Measurements from ENCODE around the gene C1QTNF1.

Gene C1QTNF1

GRCh38 chr17:79038545-79039135 is 14.7 kb downstream of the C1QTNF1 start:
- no peak for FAIRE-seq

GRCh38 chr17:79039171-79039570 is 15.2 kb downstream of the C1QTNF1 start:
- FAIRE-seq (no peak), DNase-seq (ENCODE audit: insufficient read length, low spot score) (no peak)

More at GRCh38 chr17:79038545-79039135, 14.7 kb downstream of the C1QTNF1 start:
- DNase-seq (ENCODE audit: insufficient read length, low spot score) = no peak

GRCh38 chr17:79039886-79040285 is 15.9 kb downstream of the C1QTNF1 start:
- DNase-seq (ENCODE audit: insufficient read length, low spot score) = no peak
- no peak for FAIRE-seq

GRCh38 chr17:79041041-79041570 is 17.1 kb downstream of the C1QTNF1 start:
- DNase-seq (ENCODE audit: insufficient read length, low spot score) (no peak), FAIRE-seq (no peak)

GRCh38 chr17:79041723-79042420 is 17.9 kb downstream of the C1QTNF1 start:
- FAIRE-seq = no peak

GRCh38 chr17:79042421-79043190 is 18.6 kb downstream of the C1QTNF1 start:
- DNase-seq (ENCODE audit: insufficient read length, low spot score) = peak; percentile 79
- peak; percentile 99 for FAIRE-seq

More at GRCh38 chr17:79041723-79042420, 17.9 kb downstream of the C1QTNF1 start:
- no peak for DNase-seq (ENCODE audit: insufficient read length, low spot score)

GRCh38 chr17:79043191-79043930 is 19.4 kb downstream of the C1QTNF1 start:
- FAIRE-seq (no peak), DNase-seq (ENCODE audit: insufficient read length, low spot score) (no peak)

- FAIRE-seq = no peak
- DNase-seq (ENCODE audit: insufficient read length, low spot score) = no peak
Measured at GRCh38 chr17:79043931-79044320, 20.0 kb downstream of the C1QTNF1 start.

GRCh38 chr17:79044462-79044861 is 20.5 kb downstream of the C1QTNF1 start:
- DNase-seq (ENCODE audit: insufficient read length, low spot score) (no peak), FAIRE-seq (no peak)

GRCh38 chr17:79045001-79045729 is 21.2 kb downstream of the C1QTNF1 start:
- no peak for DNase-seq (ENCODE audit: insufficient read length, low spot score)
- FAIRE-seq = no peak

GRCh38 chr17:79045842-79046196 is 21.9 kb downstream of the C1QTNF1 start:
- peak; percentile 82 for FAIRE-seq

GRCh38 chr17:79046197-79046915 is 22.4 kb downstream of the C1QTNF1 start:
- DNase-seq (ENCODE audit: insufficient read length, low spot score) (no peak), FAIRE-seq (no peak)

More at GRCh38 chr17:79045842-79046196, 21.9 kb downstream of the C1QTNF1 start:
- peak; percentile 75 for DNase-seq (ENCODE audit: insufficient read length, low spot score)

GRCh38 chr17:79046916-79047280 is 22.9 kb downstream of the C1QTNF1 start:
- FAIRE-seq (no peak), DNase-seq (ENCODE audit: insufficient read length, low spot score) (no peak)

- DNase-seq (ENCODE audit: insufficient read length, low spot score) (no peak), FAIRE-seq (no peak)
Measured at GRCh38 chr17:79047291-79047920, 23.4 kb downstream of the C1QTNF1 start.

- FAIRE-seq = no peak
Measured at GRCh38 chr17:79047923-79048825, 24.2 kb downstream of the C1QTNF1 start.

GRCh38 chr17:79048826-79049755 is 25.1 kb downstream of the C1QTNF1 start:
- DNase-seq (ENCODE audit: insufficient read length, low spot score) (no peak), FAIRE-seq (no peak)

More at GRCh38 chr17:79047923-79048825, 24.2 kb downstream of the C1QTNF1 start:
- DNase-seq (ENCODE audit: insufficient read length, low spot score) = no peak

- DNase-seq (ENCODE audit: insufficient read length, low spot score) = no peak
- no peak for FAIRE-seq
Measured at GRCh38 chr17:79049821-79050220, 25.9 kb downstream of the C1QTNF1 start.

All from HTR-8/SVneo (cell line).